ENCODE results near the gene OXGR1.

DNA sequence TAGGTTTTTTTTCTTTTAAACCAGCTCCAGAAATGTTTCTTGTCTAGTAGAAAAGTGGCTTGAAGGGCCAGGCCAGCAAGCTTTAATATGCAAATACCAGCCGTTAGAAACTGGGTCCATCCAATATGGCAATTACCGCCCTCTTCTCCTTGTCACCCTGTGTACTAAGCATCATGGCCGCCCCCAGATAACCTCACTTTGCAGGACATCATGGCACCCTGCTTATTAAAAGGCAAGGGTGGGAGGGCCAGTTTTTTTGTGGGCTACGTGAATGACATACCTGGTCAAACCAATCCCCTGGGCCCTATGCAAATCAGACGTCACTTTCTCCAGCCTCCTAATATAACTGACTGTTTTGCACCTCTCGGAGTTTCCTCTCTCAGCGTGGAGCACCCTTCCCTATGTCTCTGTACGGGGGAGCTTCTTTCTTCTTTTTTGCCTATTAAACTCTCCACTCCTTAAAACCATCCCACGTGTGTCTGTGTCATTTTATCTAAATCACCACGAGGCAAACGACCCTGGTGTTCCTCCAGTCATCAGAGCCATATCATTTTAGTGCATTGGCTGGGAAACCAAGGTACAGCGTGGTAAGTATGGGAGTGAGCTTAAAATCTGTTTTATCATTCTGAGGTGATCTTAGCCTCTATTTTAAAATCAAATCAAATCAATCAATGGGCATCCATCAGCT is 27.7 kb downstream of the OXGR1 start:
- TF ChIP-seq POLR2A (IDR thresholded peaks at IDR 0.05; ENCODE audit: low read length): no peak
- TF ChIP-seq NR3C1 (IDR thresholded peaks at IDR 0.05): no peak
- no peak for TF ChIP-seq PHF8 (IDR thresholded peaks at IDR 0.05; ENCODE audit: borderline replicate concordance, low read depth)
- TF ChIP-seq NPAS2 (CRISPR knock-in tag; IDR thresholded peaks at IDR 0.05; ENCODE audit: borderline replicate concordance): no peak
- TF ChIP-seq, protein P1, sequence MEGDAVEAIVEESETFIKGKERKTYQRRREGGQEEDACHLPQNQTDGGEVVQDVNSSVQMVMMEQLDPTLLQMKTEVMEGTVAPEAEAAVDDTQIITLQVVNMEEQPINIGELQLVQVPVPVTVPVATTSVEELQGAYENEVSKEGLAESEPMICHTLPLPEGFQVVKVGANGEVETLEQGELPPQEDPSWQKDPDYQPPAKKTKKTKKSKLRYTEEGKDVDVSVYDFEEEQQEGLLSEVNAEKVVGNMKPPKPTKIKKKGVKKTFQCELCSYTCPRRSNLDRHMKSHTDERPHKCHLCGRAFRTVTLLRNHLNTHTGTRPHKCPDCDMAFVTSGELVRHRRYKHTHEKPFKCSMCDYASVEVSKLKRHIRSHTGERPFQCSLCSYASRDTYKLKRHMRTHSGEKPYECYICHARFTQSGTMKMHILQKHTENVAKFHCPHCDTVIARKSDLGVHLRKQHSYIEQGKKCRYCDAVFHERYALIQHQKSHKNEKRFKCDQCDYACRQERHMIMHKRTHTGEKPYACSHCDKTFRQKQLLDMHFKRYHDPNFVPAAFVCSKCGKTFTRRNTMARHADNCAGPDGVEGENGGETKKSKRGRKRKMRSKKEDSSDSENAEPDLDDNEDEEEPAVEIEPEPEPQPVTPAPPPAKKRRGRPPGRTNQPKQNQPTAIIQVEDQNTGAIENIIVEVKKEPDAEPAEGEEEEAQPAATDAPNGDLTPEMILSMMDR (IDR thresholded peaks at IDR 0.05): no peak
- no peak for TF ChIP-seq RNF2 (IDR thresholded peaks at IDR 0.05; ENCODE audit: borderline replicate concordance, low read depth)
- TF ChIP-seq ELK1 (IDR thresholded peaks at IDR 0.05; ENCODE audit: low read depth, low read length): no peak

Data from A549 (cell line).